Osteoblast (primary cell): ENCODE data around the gene SERPINB8. TPM values are rescaled to one million over a fixed set of nuclear protein-coding genes. Genes with fewer than 3 reads are reported as not detected.

ENCODE experiments used
- DNase-seq: peaks from one replicate; pipeline ENCODE4 v3.0.0; 2011; ENCODE audit warnings: low spot score, mixed read lengths; ENCODE audit not compliant: insufficient read length; ENCODE audit errors: missing footprints
- H2AFZ ChIP-seq: 2 replicates; pipeline ENCODE4 v1.6.0; 2011; ENCODE audit warnings: mild to moderate bottlenecking, low read length
- H3K27ac ChIP-seq: 2 replicates; pipeline ENCODE4 v1.5.1; 2011; ENCODE audit warnings: mild to moderate bottlenecking, low read depth, low read length, moderate library complexity
- H3K27me3 ChIP-seq: 2 replicates; pipeline ENCODE4 v1.6.0; 2012; ENCODE audit warnings: mild to moderate bottlenecking, control low read depth, inconsistent platforms, low read length, moderate library complexity; ENCODE audit not compliant: insufficient read depth
- H3K36me3 ChIP-seq: 2 replicates; pipeline ENCODE4 v1.5.1; 2011; ENCODE audit warnings: mild to moderate bottlenecking, low read length, control low read depth, moderate library complexity; ENCODE audit not compliant: insufficient read depth
- H3K4me1 ChIP-seq: 2 replicates; pipeline ENCODE4 v1.5.1; 2011; ENCODE audit warnings: mild to moderate bottlenecking, low read length, control low read depth, moderate library complexity; ENCODE audit not compliant: insufficient read depth
- H3K4me2 ChIP-seq: 2 replicates; pipeline ENCODE4 v1.6.0; 2011; ENCODE audit warnings: mild to moderate bottlenecking, low read length; ENCODE audit not compliant: insufficient read depth
- H3K4me3 ChIP-seq: fragments of 200-600 bp; sonication (generic); 3 replicates; pipeline ENCODE4 v1.5.1; 2012; ENCODE audit warnings: mild to moderate bottlenecking, low read length, inconsistent platforms; ENCODE audit not compliant: insufficient read depth
- H3K79me2 ChIP-seq: 2 replicates; pipeline ENCODE4 v1.6.0; 2012; ENCODE audit warnings: mild to moderate bottlenecking, low read length, control low read depth, inconsistent platforms; ENCODE audit not compliant: insufficient read depth
- H3K9me3 ChIP-seq: 2 replicates; pipeline ENCODE4 v1.5.1; 2011; ENCODE audit warnings: low read depth, low read length, control low read depth
- H4K20me1 ChIP-seq: 2 replicates; pipeline ENCODE4 v1.6.0; 2012; ENCODE audit warnings: mild to moderate bottlenecking, low read length, control low read depth; ENCODE audit not compliant: insufficient read depth
- CTCF ChIP-seq: IDR thresholded peaks from 2 replicates; pipeline ENCODE4 v1.5.1; 2011; ENCODE audit warnings: mild to moderate bottlenecking, low read depth, low read length, moderate library complexity; ENCODE audit errors: extremely low read depth
- total RNA-seq: library from RNA; depleted of rRNA; stranded (reverse); fragments of >200 nt; gene quantifications from 2 replicates; pipeline ENCODE4 v1.2.3, GENCODE V29; 2012

Gene SERPINB8
- total RNA-seq, 1 donor, result 30.4 TPM

GRCh38 chr18:64017870-64018269 is 48.0 kb downstream of the SERPINB8 start:
- DNase-seq, result no peak

GRCh38 chr18:64019922-64020756 is 50.3 kb downstream of the SERPINB8 start:
- no peak overlapping the region for H2AFZ ChIP-seq
- H3K4me2 ChIP-seq, result no peak overlapping the region

More at GRCh38 chr18:64017870-64018269, 48.0 kb downstream of the SERPINB8 start:
- TF ChIP-seq CTCF, result peak; percentile 52
- Histone ChIP-seq H3K79me2 (no peaks in the 10 kb centered on the region), H3K27ac (no peak overlapping the region), H3K27me3 (no peaks in the 10 kb centered on the region), H3K36me3 (no peaks in the 10 kb centered on the region), H4K20me1 (no peaks in the 10 kb centered on the region), H3K9me3 (no peaks in the 10 kb centered on the region), H2AFZ (no peak overlapping the region), H3K4me1 (no peaks in the 10 kb centered on the region), H3K4me3 (no peak overlapping the region), H3K4me2 (no peak overlapping the region)

GRCh38 chr18:64026350-64026749 is 56.5 kb downstream of the SERPINB8 start:
- Histone ChIP-seq H4K20me1 (no peaks in the 10 kb centered on the region), H3K79me2 (no peaks in the 10 kb centered on the region), H3K27me3 (no peaks in the 10 kb centered on the region), H3K36me3 (no peaks in the 10 kb centered on the region), H3K4me3 (no peak overlapping the region), H3K4me1 (no peaks in the 10 kb centered on the region), H2AFZ (no peak overlapping the region), H3K4me2 (no peak overlapping the region), H3K9me3 (no peaks in the 10 kb centered on the region), H3K27ac (no peak overlapping the region)
- no peak for TF ChIP-seq CTCF
- no peak for DNase-seq

More at GRCh38 chr18:64019922-64020756, 50.3 kb downstream of the SERPINB8 start:
- no peaks in the 10 kb centered on the region for H4K20me1 ChIP-seq
- no peak overlapping the region for H3K4me3 ChIP-seq
- H3K9me3 ChIP-seq, result no peaks in the 10 kb centered on the region
- TF ChIP-seq CTCF, result no peak
- H3K79me2 ChIP-seq, result no peaks in the 10 kb centered on the region
- no peaks in the 10 kb centered on the region for H3K27me3 ChIP-seq
- H3K4me1 ChIP-seq, result no peaks in the 10 kb centered on the region
- no peak overlapping the region for H3K27ac ChIP-seq
- no peaks in the 10 kb centered on the region for H3K36me3 ChIP-seq
- DNase-seq, result no peak

GRCh38 chr18:64027931-64028695 is 58.2 kb downstream of the SERPINB8 start:
- H3K27ac ChIP-seq, result no peak overlapping the region
- no peaks in the 10 kb centered on the region for H3K27me3 ChIP-seq
- no peaks in the 10 kb centered on the region for H4K20me1 ChIP-seq
- H3K4me3 ChIP-seq, result no peak overlapping the region
- H3K79me2 ChIP-seq, result no peaks in the 10 kb centered on the region
- no peaks in the 10 kb centered on the region for H3K9me3 ChIP-seq
- H3K4me1 ChIP-seq, result no peaks in the 10 kb centered on the region
- DNase-seq, result no peak
- TF ChIP-seq CTCF, result no peak
- H3K36me3 ChIP-seq, result no peaks in the 10 kb centered on the region
- no peak overlapping the region for H2AFZ ChIP-seq
- no peak overlapping the region for H3K4me2 ChIP-seq
